HCT116 (cell line): ENCODE results near the gene PFDN4. TPM values are rescaled to one million over a fixed set of nuclear protein-coding genes. Genes with fewer than 3 reads are reported as not detected.

Experiments
- ATAC-seq: fragments of 200-7000 bp; cut with Tn5 transposase; 2 replicates; pipeline ENCODE4 v1.9.1; 2020; ENCODE audit warnings: mild to moderate bottlenecking, moderate library complexity
- BruUV-seq: library from RNA; stranded (reverse); fragments of 400-500 nt; replicated peaks from 2 replicates; lab custom pipeline; 2021; lab: Mats Ljungman, UMichigan
- CTCF ChIA-PET: fragments of 300-600 bp; sonication (Branson Sonifier 250); formaldehyde crosslinking; loops from one replicate; lab custom pipeline; 2021; ENCODE audit warnings: antibody characterized with exemption; lab: Charles Lee
- POLR2A ChIA-PET: fragments of 300-600, 350-600 bp; sonication (Branson Sonifier 250); formaldehyde crosslinking; loops from one replicate; lab custom pipeline; 2021; ENCODE audit warnings: antibody characterized with exemption; lab: Charles Lee
- RAD21 ChIA-PET, 2 experiments: fragments of 300-600 bp; sonication (Branson Sonifier 250); formaldehyde crosslinking; loops; one replicate each; lab custom pipeline; 2023; ENCODE audit warnings: low total read pairs in 2 of 2; ENCODE audit not compliant: uncharacterized antibody in 2 of 2, unreplicated experiment in 2 of 2, low non-redundant PET in 1 of 2; lab: Charles Lee
- DNase-seq: peaks from one replicate; pipeline ENCODE4 v3.0.0-alpha.2; 2010; ENCODE audit warnings: low read depth, low spot score
- H2AFZ ChIP-seq: fragments of 200-600 bp; shearing (Covaris generic), sonication (generic); 2 replicates; pipeline ENCODE4 v1.6.1; 2017; ENCODE audit warnings: low read depth, mixed run types, mixed read lengths, antibody characterized with exemption, low read length; ENCODE audit not compliant: poor library complexity, severe bottlenecking
- H3K27ac ChIP-seq: 2 replicates; pipeline ENCODE4 v1.5.1; 2012; ENCODE audit warnings: low read depth, low read length
- H3K27me3 ChIP-seq: fragments of 200-600 bp; sonication (generic); 2 replicates; pipeline ENCODE4 v1.6.1; 2016; ENCODE audit warnings: mixed run types, low read length, mixed read lengths; ENCODE audit not compliant: insufficient read depth
- H3K36me3 ChIP-seq, 2 experiments: fragments of 200-500 bp in 1 of 2; fragments of 200-600 bp in 1 of 2; sonication (Bioruptor generic) in 1 of 2; sonication (generic) in 1 of 2; 2 replicates each; pipeline versions ENCODE4 v1.5.1 to v1.6.1; 2014 to 2016; ENCODE audit warnings: low read length in 2 of 2, inconsistent platforms in 1 of 2, mixed read lengths in 1 of 2, mixed run types in 1 of 2; ENCODE audit not compliant: insufficient read depth in 2 of 2, control insufficient read depth in 1 of 2
- H3K4me1 ChIP-seq, 2 experiments: fragments of 200-600 bp in 1 of 2; sonication (generic) in 1 of 2; 2 replicates each; pipeline versions ENCODE4 v1.5.1 to v1.6.1; 2012 to 2017; ENCODE audit warnings: low read length in 2 of 2, inconsistent platforms in 1 of 2, mild to moderate bottlenecking in 1 of 2, mixed read lengths in 1 of 2, mixed run types in 1 of 2, moderate library complexity in 1 of 2; ENCODE audit not compliant: insufficient read depth in 2 of 2, control insufficient read depth in 1 of 2
- H3K4me2 ChIP-seq: fragments of 200-600 bp; sonication (generic); 2 replicates; pipeline ENCODE4 v1.6.1; 2017; ENCODE audit warnings: mixed run types, low read length, mixed read lengths
- H3K4me3 ChIP-seq, 2 experiments: fragments of 200-600 bp in 1 of 2; sonication (generic) in 1 of 2; replicated peaks in 1 of 2; 2 replicates each; pipeline ENCODE4 v1.5.1; 2011 to 2016; ENCODE audit warnings: low read length in 2 of 2, control low read depth in 1 of 2, low read depth in 1 of 2, mild to moderate bottlenecking in 1 of 2, mixed read lengths in 1 of 2, mixed run types in 1 of 2
- H3K79me2 ChIP-seq: fragments of 200-600 bp; sonication (generic); 2 replicates; pipeline ENCODE4 v1.6.1; 2017; ENCODE audit warnings: mild to moderate bottlenecking, mixed run types, low read length, moderate library complexity, mixed read lengths; ENCODE audit not compliant: insufficient read depth
- H3K9ac ChIP-seq: fragments of 200-600 bp; sonication (generic); 2 replicates; pipeline ENCODE4 v1.6.1; 2016; ENCODE audit warnings: low read length, mixed read lengths
- H3K9me2 ChIP-seq: fragments of 200-600 bp; sonication (generic), shearing (Covaris generic); 2 replicates; pipeline ENCODE4 v1.6.1; 2017; ENCODE audit warnings: mixed run types, mild to moderate bottlenecking, moderate library complexity; ENCODE audit not compliant: insufficient read depth
- H3K9me3 ChIP-seq, 2 experiments: fragments of 200-500 bp in 1 of 2; fragments of 200-600 bp in 1 of 2; sonication (Bioruptor generic) in 1 of 2; sonication (generic) in 1 of 2; 2 replicates each; pipeline ENCODE4 v1.6.1; 2014 to 2017; ENCODE audit warnings: low read length in 2 of 2, mixed read lengths in 2 of 2, inconsistent platforms in 1 of 2, low read depth in 1 of 2, mild to moderate bottlenecking in 1 of 2, mixed run types in 1 of 2, moderate library complexity in 1 of 2; ENCODE audit not compliant: control insufficient read depth in 1 of 2, insufficient read depth in 1 of 2
- H4K20me1 ChIP-seq: fragments of 200-600 bp; sonication (generic), shearing (Covaris generic); 2 replicates; pipeline ENCODE4 v1.6.1; 2017; ENCODE audit warnings: mixed run types, mild to moderate bottlenecking, moderate library complexity; ENCODE audit not compliant: insufficient read depth
- CBX3 ChIP-seq: IDR thresholded peaks from 2 replicates; pipeline ENCODE4 v1.6.1; 2012; ENCODE audit warnings: low read depth
- ELF1 ChIP-seq: IDR thresholded peaks from 2 replicates; pipeline ENCODE4 v1.6.1; 2012; ENCODE audit warnings: low read depth, borderline replicate concordance
- POLR2A ChIP-seq: IDR thresholded peaks from 2 replicates; pipeline ENCODE4 v1.7.0; 2011; ENCODE audit warnings: borderline replicate concordance; ENCODE audit not compliant: insufficient read depth, insufficient read length; ENCODE audit errors: extremely low read depth
- SIN3A ChIP-seq: IDR thresholded peaks from 2 replicates; pipeline ENCODE4 v1.6.1; 2012; ENCODE audit warnings: low read depth
- SP1 ChIP-seq: IDR thresholded peaks from 2 replicates; pipeline ENCODE4 v1.6.1; 2012; ENCODE audit warnings: low read depth
- ZFX ChIP-seq: fragments of 450-650 bp; IDR thresholded peaks from 2 replicates; pipeline ENCODE4 v1.6.1; 2017
- ZNF274 ChIP-seq: fragments of 200-500 bp; sonication (Bioruptor generic); IDR thresholded peaks from 2 replicates; pipeline ENCODE4 v1.6.1; 2014; ENCODE audit warnings: mild to moderate bottlenecking, low read depth, low read length, inconsistent platforms
- intact Hi-C: fragments of 100-400 bp; cut with micrococcal nuclease; formaldehyde crosslinking; loops from 2 replicates; pipeline ENCODE4 v1.10.0; 2022
- total RNA-seq: library from RNA; stranded (reverse); gene quantifications from one replicate; pipeline ENCODE4 v1.2.1, GENCODE V29; 2021; ENCODE audit not compliant: unreplicated experiment
- TF ChIP-seq, protein P1 (sequence below): IDR thresholded peaks from 2 replicates; pipeline ENCODE4 v1.6.1; 2012; ENCODE audit warnings: low read depth
- TF ChIP-seq, protein P2 (sequence below): IDR thresholded peaks from 2 replicates; pipeline ENCODE4 v1.6.1; 2011; ENCODE audit warnings: mild to moderate bottlenecking, low read length, moderate library complexity; ENCODE audit not compliant: insufficient replicate concordance; ENCODE audit errors: extremely low read depth
- TF ChIP-seq, protein P3 (sequence below), 3 experiments: fragments of 200-600 bp in 1 of 3; sonication (generic) in 1 of 3; IDR thresholded peaks in 2 of 3; conservative IDR thresholded peaks in 1 of 3; 2 replicates each; pipeline ENCODE4 v1.5.1; 2012 to 2017; ENCODE audit warnings: low read depth in 2 of 3, low read length in 2 of 3, antibody characterized with exemption in 1 of 3, borderline replicate concordance in 1 of 3, control low read depth in 1 of 3, mild to moderate bottlenecking in 1 of 3, mixed read lengths in 1 of 3, mixed run types in 1 of 3, moderate library complexity in 1 of 3; ENCODE audit not compliant: insufficient read depth in 1 of 3
- TF ChIP-seq, protein P4 (sequence below): IDR thresholded peaks from 2 replicates; pipeline ENCODE4 v1.6.1; 2012

The PFDN4 gene
- total RNA-seq, 1 experiment from 2014 or later, result 71.5 TPM

DNA sequence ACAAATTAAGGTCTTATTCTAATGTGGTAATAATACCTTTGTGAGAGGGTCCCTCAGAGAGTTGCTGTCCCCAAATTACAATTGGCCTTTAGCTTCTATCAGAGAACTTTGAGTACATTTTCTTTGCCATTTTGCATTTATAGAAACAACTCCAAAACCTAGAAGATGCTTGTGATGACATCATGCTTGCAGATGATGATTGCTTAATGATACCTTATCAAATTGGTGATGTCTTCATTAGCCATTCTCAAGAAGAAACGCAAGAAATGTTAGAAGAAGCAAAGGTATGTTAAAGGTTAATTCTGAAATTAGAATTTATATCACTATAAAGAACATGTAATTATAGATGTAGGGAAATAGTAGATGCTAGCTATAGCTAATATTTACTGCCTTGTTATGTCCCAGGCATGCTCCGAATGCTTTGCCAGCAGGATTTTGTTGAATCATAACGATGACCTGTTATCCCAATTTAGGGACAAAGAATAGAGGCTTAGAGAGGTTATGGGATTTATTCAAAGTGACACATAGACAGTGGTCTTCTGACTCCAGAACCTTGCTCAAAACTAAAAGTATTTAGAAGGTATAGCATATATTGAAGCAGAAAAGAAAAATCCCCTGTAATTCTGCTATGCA is 7.4 kb downstream of the PFDN4 start (continued):
- TF ChIP-seq, protein P1, sequence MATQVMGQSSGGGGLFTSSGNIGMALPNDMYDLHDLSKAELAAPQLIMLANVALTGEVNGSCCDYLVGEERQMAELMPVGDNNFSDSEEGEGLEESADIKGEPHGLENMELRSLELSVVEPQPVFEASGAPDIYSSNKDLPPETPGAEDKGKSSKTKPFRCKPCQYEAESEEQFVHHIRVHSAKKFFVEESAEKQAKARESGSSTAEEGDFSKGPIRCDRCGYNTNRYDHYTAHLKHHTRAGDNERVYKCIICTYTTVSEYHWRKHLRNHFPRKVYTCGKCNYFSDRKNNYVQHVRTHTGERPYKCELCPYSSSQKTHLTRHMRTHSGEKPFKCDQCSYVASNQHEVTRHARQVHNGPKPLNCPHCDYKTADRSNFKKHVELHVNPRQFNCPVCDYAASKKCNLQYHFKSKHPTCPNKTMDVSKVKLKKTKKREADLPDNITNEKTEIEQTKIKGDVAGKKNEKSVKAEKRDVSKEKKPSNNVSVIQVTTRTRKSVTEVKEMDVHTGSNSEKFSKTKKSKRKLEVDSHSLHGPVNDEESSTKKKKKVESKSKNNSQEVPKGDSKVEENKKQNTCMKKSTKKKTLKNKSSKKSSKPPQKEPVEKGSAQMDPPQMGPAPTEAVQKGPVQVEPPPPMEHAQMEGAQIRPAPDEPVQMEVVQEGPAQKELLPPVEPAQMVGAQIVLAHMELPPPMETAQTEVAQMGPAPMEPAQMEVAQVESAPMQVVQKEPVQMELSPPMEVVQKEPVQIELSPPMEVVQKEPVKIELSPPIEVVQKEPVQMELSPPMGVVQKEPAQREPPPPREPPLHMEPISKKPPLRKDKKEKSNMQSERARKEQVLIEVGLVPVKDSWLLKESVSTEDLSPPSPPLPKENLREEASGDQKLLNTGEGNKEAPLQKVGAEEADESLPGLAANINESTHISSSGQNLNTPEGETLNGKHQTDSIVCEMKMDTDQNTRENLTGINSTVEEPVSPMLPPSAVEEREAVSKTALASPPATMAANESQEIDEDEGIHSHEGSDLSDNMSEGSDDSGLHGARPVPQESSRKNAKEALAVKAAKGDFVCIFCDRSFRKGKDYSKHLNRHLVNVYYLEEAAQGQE, result no peak
- TF ChIP-seq ELF1, result no peak
- TF ChIP-seq SIN3A, result no peak
- TF ChIP-seq, all 23 proteins: peak for 0

DNA sequence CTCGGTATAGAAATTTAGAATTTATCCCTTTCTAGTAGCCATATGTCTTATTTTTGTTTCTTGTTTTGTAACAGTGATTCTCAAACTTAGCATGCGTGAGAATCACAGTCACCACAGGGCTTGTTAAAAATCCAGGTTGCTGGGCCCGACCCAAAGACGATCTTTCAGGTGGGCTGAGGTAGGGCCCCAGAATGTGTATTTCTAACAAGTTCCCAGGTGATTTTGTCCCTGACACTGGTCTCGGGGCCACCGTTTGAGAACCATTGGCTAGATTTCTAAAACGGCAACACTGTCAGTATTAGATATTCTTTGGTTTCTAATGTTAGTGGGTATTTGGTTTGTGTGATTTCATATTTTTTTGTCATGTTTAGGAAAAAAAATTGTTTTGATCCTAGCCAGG is 9.9 kb downstream of the PFDN4 start:
- ChIA-PET RAD21 (no interaction called here), CTCF (no interaction called here), POLR2A (no interaction called here)
- Histone ChIP-seq H2AFZ (no peak overlapping the region), H3K9me2 (no peaks in the 10 kb centered on the region), H3K79me2 (peaks cover 34% of the 10 kb centered on the region), H3K27me3 (no peaks in the 10 kb centered on the region), H3K27ac (no peak overlapping the region), H3K9ac (no peak overlapping the region), H3K4me2 (no peak overlapping the region), H3K4me1 (no peaks in the 10 kb centered on the region), H3K36me3 (peaks cover 18 to 19% of the 10 kb centered on the region in 2 experiments), H3K9me3 (no peaks in the 10 kb centered on the region), H3K4me3 (no peak overlapping the region), H4K20me1 (no peaks in the 10 kb centered on the region; the same call in 1 of the 2 replicates)
- TF ChIP-seq, protein P2, sequence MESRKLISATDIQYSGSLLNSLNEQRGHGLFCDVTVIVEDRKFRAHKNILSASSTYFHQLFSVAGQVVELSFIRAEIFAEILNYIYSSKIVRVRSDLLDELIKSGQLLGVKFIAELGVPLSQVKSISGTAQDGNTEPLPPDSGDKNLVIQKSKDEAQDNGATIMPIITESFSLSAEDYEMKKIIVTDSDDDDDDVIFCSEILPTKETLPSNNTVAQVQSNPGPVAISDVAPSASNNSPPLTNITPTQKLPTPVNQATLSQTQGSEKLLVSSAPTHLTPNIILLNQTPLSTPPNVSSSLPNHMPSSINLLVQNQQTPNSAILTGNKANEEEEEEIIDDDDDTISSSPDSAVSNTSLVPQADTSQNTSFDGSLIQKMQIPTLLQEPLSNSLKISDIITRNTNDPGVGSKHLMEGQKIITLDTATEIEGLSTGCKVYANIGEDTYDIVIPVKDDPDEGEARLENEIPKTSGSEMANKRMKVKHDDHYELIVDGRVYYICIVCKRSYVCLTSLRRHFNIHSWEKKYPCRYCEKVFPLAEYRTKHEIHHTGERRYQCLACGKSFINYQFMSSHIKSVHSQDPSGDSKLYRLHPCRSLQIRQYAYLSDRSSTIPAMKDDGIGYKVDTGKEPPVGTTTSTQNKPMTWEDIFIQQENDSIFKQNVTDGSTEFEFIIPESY, result no peak
- TF ChIP-seq CBX3, result no peak
- TF ChIP-seq ZFX, result no peak
- no peak for TF ChIP-seq ZNF274
- no peak for TF ChIP-seq ELF1
- no peak for TF ChIP-seq SP1
- TF ChIP-seq POLR2A, result no peak
- TF ChIP-seq, protein P1, result no peak
- TF ChIP-seq, protein P3, sequence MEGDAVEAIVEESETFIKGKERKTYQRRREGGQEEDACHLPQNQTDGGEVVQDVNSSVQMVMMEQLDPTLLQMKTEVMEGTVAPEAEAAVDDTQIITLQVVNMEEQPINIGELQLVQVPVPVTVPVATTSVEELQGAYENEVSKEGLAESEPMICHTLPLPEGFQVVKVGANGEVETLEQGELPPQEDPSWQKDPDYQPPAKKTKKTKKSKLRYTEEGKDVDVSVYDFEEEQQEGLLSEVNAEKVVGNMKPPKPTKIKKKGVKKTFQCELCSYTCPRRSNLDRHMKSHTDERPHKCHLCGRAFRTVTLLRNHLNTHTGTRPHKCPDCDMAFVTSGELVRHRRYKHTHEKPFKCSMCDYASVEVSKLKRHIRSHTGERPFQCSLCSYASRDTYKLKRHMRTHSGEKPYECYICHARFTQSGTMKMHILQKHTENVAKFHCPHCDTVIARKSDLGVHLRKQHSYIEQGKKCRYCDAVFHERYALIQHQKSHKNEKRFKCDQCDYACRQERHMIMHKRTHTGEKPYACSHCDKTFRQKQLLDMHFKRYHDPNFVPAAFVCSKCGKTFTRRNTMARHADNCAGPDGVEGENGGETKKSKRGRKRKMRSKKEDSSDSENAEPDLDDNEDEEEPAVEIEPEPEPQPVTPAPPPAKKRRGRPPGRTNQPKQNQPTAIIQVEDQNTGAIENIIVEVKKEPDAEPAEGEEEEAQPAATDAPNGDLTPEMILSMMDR (IDR thresholded peaks at IDR 0.05 in 2 of 3, conservative IDR thresholded peaks at IDR 0.05 in 1 of 3; ENCODE audit: borderline replicate concordance in 1 of 3, insufficient read depth in 1 of 3, low read depth in 2 of 3, low read length in 2 of 3), result no peak
- TF ChIP-seq, protein P4, sequence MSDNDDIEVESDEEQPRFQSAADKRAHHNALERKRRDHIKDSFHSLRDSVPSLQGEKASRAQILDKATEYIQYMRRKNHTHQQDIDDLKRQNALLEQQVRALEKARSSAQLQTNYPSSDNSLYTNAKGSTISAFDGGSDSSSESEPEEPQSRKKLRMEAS, result no peak
- DNase-seq, result no peak
- no TSS peak for BruUV-seq
- ATAC-seq, result no peak
- intact Hi-C loops, result no loop called here
